SIG-M5 treated with dmso at 0.1 percent for 504 hours (cell line): Measurements from ENCODE around the gene RSPO4.
A peak's percentile ranks its signal among the peaks of the same experiment; 100 is the strongest.
"Not testable (repeated sequence)": the region's sequence is repeated elsewhere in the genome, so short reads cannot be mapped to it uniquely, and the experiment has no call there.

ENCODE experiments used
- DNase-seq: peaks from one replicate; lab custom pipeline; 2025; ENCODE audit not compliant: unreplicated experiment; lab: John Stamatoyannopoulos, UW

The RSPO4 gene

DNA sequence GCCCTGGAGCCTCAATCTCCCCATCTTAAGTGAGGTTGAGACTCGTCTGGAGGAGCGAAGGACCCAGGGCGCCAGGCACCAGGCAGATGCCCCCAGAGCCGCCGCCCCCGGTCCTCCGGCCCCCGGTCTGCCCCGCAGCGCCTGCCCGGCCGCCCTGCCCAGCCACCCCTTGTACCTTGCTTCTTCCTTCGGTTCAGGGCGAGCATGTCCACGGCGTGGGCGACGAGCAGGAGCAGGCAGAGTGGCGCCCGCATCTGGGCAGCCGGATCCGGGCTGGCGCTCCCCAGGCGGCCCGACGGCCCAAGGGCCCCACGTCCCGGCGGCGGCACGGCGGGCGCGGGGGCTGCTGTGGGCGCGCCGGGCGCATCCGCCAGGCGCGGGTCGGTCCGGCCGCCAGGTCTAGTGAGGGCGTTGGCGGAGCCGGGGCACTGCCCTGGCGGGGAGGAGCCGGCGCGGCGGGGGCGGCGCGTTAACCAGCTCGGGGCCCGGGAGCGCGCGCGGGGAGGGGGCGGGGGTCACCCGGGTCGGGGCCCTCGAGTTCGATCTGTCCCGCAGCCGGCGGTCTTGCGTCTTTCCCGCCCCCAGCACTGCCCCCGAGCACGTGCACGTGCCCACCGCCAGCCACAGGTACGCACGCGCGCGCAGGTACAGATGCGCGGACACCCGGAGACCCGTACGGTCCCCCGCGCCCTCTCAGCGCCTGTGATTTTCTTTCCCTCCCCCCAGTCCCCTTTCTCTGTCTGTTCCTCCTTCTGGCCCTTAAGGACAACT is at the start of gene RSPO4:
Gene RSPO4 (minus strand): TSS at position 401 of the 771 bp plus-strand sequence. CDS start 147 bp downstream, at position 254.
- no peak for DNase-seq

DNA sequence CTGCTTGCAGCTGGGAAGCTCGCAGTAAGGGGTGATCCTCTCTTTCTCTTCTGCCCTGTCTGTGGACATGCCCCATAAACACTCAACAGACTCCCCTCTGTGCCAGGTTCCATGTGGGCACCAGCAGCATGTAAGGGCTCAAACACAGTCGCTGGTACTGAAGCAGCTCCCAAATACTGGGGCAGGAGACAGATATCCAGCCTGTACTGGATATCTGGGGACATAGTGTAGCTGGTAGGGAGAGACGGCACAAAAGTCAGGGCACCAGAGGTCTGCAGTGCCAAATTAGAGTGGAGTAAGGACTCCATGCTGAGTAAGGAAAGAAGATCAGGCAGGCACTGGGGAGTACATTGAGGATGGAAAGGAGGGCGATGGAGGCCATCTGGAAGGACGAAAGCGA is 48.3 kb upstream of the RSPO4 start:
- DNase-seq, result no peak

DNA sequence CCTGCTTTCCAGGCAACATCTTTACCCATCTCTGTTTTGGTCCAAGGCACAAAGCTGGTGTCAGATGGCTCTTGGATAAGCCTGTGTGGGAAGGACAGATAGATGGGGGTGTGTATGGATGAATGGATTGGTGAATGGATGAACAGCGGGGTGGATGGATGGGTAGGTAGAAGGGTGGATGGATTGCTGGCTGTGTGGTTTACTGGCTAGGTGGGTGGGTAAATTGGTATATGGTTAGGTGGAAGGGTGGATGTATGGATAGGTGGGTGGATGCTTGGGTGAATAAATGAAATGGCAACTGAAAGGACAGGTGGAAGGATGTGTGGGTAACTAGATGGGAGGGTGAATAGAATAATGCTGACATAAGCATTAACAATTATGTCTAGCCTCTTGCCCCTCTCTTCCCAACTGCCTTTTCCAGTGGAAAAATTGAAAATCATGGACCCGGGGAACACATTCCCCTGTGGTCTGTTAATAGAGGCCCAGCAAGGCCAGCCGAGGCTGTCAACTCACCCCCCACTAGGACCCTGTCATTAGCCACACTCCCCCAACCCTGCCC is 43.8 kb upstream of the RSPO4 start:
- DNase-seq, result no peak

GRCh38 chr20:1041845-1042390 is 39.8 kb upstream of the RSPO4 start:
- DNase-seq, result no peak

DNA sequence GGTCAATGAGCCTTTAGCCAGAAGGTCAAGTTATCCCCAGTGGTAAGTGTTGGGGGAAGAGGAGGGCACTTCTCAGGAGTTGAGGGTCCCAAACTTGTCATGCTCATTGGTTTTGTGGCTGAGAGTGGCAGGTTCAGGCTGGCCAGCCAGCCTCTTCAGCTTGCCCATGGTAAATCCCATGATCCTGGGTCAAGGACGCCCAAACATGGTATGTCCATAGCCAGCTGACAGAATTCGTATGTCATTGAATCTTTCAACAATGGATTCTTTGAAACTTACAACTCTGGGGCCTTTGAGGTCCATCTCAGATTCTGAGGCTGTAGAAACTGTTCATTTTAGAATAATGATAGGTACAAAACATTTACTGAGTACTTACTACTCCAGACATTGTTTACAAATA is 36.1 kb upstream of the RSPO4 start:
- no peak for DNase-seq

DNA sequence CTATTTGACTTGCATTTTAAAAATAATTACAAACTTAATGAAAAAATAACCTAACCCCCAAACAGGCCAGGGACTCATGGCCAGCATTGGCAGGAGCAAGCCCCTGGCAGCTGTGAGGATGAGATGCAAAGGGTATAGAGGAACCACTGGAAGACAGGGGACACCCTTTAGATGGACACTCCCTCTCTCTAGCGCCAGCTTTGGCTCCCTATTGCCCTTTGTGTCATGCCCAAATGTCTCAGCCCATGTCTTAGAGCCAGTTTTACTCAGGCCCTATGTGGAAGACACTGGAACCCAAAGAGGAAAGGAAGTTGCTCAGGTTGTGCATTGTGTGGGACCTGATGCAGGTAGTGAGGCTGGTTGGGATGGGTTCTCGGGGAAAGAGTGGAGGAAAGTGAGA is 34.9 kb upstream of the RSPO4 start:
- DNase-seq, result no peak

- no peak for DNase-seq
These were observed 33.4 kb upstream of the RSPO4 start for GRCh38 chr20:1035466-1035865.

GRCh38 chr20:1034415-1034789 is 32.3 kb upstream of the RSPO4 start:
- no peak for DNase-seq

- DNase-seq, result peak; percentile 84
These were observed 31.8 kb upstream of the RSPO4 start for GRCh38 chr20:1033751-1034414.

GRCh38 chr20:1029980-1030379 is 27.9 kb upstream of the RSPO4 start:
- DNase-seq, result no peak

GRCh38 chr20:1026214-1026613 is 24.1 kb upstream of the RSPO4 start:
- not testable (repeated sequence) for DNase-seq

DNA sequence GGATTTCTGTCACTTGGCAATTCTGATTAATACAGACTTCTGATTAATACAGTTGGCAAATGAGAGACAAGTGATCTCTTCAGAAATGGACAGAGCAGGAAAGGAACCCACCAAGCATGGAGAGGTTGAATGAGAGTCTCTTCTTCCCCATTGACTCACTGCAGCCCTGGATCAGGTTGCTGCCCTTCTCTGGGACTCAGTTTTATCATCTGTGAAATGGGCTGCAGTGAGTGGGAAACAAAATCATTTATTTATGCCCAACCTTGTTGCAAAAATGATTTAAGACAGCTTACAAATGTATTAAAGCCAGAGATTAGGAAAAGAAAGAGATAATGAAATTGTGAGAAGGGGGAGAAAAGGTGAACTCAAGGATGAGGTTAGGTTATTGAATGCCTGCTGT is 20.8 kb upstream of the RSPO4 start:
- DNase-seq, result no peak

- no peak for DNase-seq
These were observed 18.5 kb upstream of the RSPO4 start for GRCh38 chr20:1020614-1021013.

- DNase-seq, result no peak
These were observed 17.2 kb upstream of the RSPO4 start for GRCh38 chr20:1019344-1019743.

DNA sequence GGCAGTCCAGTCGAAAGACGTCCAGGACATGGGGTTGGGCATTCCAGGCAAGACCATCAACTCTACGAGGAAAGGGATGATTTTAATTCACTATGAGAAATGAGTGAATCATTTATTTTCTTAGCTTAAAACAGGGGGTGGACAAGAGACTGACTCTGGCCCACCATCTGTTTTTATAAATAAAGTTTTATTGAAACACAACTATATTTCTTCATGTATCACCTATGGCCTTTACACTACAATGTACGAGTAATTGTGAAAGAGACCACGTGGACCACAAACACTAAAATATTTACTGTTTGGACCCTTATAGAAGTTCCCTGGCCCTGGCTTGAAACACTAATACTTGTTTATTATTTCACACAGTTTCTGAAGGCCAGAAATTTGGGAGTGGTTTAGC is 15.6 kb upstream of the RSPO4 start:
- no peak for DNase-seq

GRCh38 chr20:1015181-1015580 is 13.1 kb upstream of the RSPO4 start:
- peak; percentile 27 for DNase-seq

DNA sequence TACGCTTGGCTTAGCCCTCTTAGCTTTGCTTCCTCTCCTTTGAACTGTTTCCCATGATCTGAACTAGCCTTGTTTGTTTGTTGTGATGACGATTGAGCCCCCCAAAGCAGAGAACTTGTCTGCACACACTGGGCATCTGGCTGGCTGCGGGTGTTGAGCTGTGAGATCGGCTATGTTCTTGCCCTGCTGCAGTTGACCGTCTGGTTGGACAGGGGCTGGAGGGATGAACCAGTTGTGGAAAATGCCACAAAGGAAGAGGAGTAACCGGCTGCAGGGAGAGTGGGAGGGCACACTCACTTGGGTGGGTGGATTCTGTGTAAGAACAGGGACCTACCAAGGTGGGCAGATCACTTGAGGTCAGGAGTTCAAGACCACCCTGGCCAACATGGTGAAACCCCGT is 12.4 kb upstream of the RSPO4 start:
- no peak for DNase-seq

GRCh38 chr20:1013566-1014340 is 11.6 kb upstream of the RSPO4 start:
- no peak for DNase-seq

GRCh38 chr20:1012359-1013168 is 10.5 kb upstream of the RSPO4 start:
- no peak for DNase-seq

DNA sequence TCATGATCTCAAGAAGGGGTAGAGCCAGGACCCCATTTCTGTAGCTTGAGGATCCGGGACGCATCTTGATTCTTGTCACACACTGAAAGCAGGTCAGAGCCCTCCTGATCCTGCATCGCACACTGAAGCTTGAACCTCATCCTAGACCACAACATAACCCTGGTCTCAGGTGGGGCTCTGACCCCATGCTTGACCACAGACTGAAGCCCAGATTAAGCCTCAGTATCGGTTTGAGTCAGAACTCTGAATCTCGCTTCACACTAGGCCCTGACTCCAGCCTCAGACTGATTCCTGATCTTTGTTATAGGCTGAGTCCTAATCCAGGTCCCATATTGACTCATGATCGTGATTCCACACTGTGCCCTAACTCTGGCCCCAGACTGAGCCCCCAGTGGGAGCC is 8.5 kb upstream of the RSPO4 start:
- DNase-seq, result no peak
